Measurements from ENCODE around the gene PPM1D. TPM values are rescaled to one million over a fixed set of nuclear protein-coding genes. Genes with fewer than 3 reads are reported as not detected.

Gene PPM1D
- total and polyA plus RNA-seq, 2 donors (not counting 1 experiment from before 2014, with no cell fraction given) = 6.5 to 27.2 TPM

- POLR2A ChIA-PET = no interaction called here
- DNase-seq (no peak), ATAC-seq (ENCODE audit: low read depth) (no peak)
- Histone ChIP-seq H3K79me2 (ENCODE audit: control insufficient read depth, insufficient read depth, low read length) (no peaks in the 10 kb centered on the region), H3K27me3 (replicated peaks in 1 of 4; ENCODE audit: control extremely low read depth in 1 of 4, control insufficient read depth in 3 of 4, insufficient read depth in 4 of 4, low read length in 3 of 4) (no peaks in the 10 kb centered on the region), H4K20me1 (ENCODE audit: control insufficient read depth, insufficient read depth, low read length, poor library complexity, severe bottlenecking) (no peaks in the 10 kb centered on the region), H3K36me3 (replicated peaks in 1 of 2; ENCODE audit: control extremely low read depth in 1 of 2, control insufficient read depth in 1 of 2, extremely low read depth in 1 of 2, insufficient read depth in 2 of 2, low read length in 1 of 2) (no peaks in the 10 kb centered on the region), H3K9me3 (ENCODE audit: control extremely low read depth in 1 of 3, control insufficient read depth in 2 of 3, insufficient read depth in 1 of 3, low read length in 2 of 3) (no peaks in the 10 kb centered on the region), H3K4me3 (ENCODE audit: control extremely low read depth in 1 of 5, extremely low read depth in 1 of 5, insufficient read depth in 1 of 5, low read depth in 2 of 5, low read length in 4 of 5) (peak overlapping the region in 1 of 5 experiments; percentile 11), H2AFZ (ENCODE audit: insufficient read depth, low read depth, low read length, poor library complexity, severe bottlenecking) (peak overlapping the region; percentile 39), H3K4me2 (replicated peaks; ENCODE audit: low read depth, low read length, poor library complexity, severe bottlenecking) (peak overlapping the region; percentile 25), H3K27ac (ENCODE audit: low read length in 2 of 2) (no peak overlapping the region), H3K4me1 (ENCODE audit: control insufficient read depth in 2 of 2, insufficient read depth in 2 of 2, low read length in 2 of 2) (peaks cover 0 to 4% of the 10 kb centered on the region in 2 donors), H3K9ac (ENCODE audit: low read length) (no peak overlapping the region)
- CTCF ChIA-PET = interaction anchor here (0.5 to 3.3 kb wide), 5 partner anchors 13 to 61 kb away, joined by 3 to 16 read pairs (median 3); no protein-coding TSS in a partner anchor
- WGBS (ENCODE audit: insufficient coverage) = 0% methylated on average over 3 of the region's 7 CpGs
- Mint-ChIP-seq H3K27me3 (peaks cover 16% of the 10 kb centered on the region), H3K4me3 (peak overlapping the region; percentile 46), H3K9me3 (ENCODE audit: insufficient read depth) (no peaks in the 10 kb centered on the region), H3K27ac (no peak overlapping the region), H3K4me1 (peaks cover 4% of the 10 kb centered on the region)
- TF ChIP-seq EZH2 (IDR thresholded peaks at IDR 0.05; ENCODE audit: borderline replicate concordance, insufficient read depth, low read depth, low read length, poor library complexity, severe bottlenecking) = no peak
- intact Hi-C loops (cut with micrococcal nuclease) = no loop called here
These were observed 22.7 kb upstream of the PPM1D start for GRCh38 chr17:60577147-60577915.

- DNase-seq = no peak
- ATAC-seq (ENCODE audit: low read depth) = no peak
- no peak overlapping the region for H3K4me3 ChIP-seq (ENCODE audit: control extremely low read depth in 1 of 5, extremely low read depth in 1 of 5, insufficient read depth in 1 of 5, low read depth in 2 of 5, low read length in 4 of 5)
- no peak overlapping the region for H3K9ac ChIP-seq (ENCODE audit: low read length)
- intact Hi-C loops (cut with micrococcal nuclease) = no loop called here
- H3K27ac ChIP-seq (ENCODE audit: low read length in 2 of 2) = no peak overlapping the region
- Mint-ChIP-seq H3K27me3 (peaks cover 10% of the 10 kb centered on the region), H3K9me3 (ENCODE audit: insufficient read depth) (no peaks in the 10 kb centered on the region), H3K4me1 (peaks cover 4% of the 10 kb centered on the region), H3K4me3 (no peak overlapping the region), H3K27ac (no peak overlapping the region)
- WGBS (ENCODE audit: insufficient coverage) = no CpG with 5 or more reads among the region's 2 CpGs
- H3K27me3 ChIP-seq (replicated peaks in 1 of 4; ENCODE audit: control extremely low read depth in 1 of 4, control insufficient read depth in 3 of 4, insufficient read depth in 4 of 4, low read length in 3 of 4) = no peaks in the 10 kb centered on the region
- H3K9me3 ChIP-seq (ENCODE audit: control extremely low read depth in 1 of 3, control insufficient read depth in 2 of 3, insufficient read depth in 1 of 3, low read length in 2 of 3) = no peaks in the 10 kb centered on the region
- H3K4me2 ChIP-seq (replicated peaks; ENCODE audit: low read depth, low read length, poor library complexity, severe bottlenecking) = no peak overlapping the region
- no peaks in the 10 kb centered on the region for H3K79me2 ChIP-seq (ENCODE audit: control insufficient read depth, insufficient read depth, low read length)
- no peaks in the 10 kb centered on the region for H4K20me1 ChIP-seq (ENCODE audit: control insufficient read depth, insufficient read depth, low read length, poor library complexity, severe bottlenecking)
- TF ChIP-seq CTCF (IDR thresholded peaks at IDR 0.05) = no peak
- TF ChIP-seq EZH2 (IDR thresholded peaks at IDR 0.05; ENCODE audit: borderline replicate concordance, insufficient read depth, low read depth, low read length, poor library complexity, severe bottlenecking) = no peak
- POLR2A ChIA-PET = no interaction called here
- CTCF ChIA-PET = interaction anchor here (3.3 kb wide), 1 partner anchor 59 kb away, joined by 16 read pairs; no protein-coding TSS in a partner anchor
- H3K36me3 ChIP-seq (replicated peaks in 1 of 2; ENCODE audit: control extremely low read depth in 1 of 2, control insufficient read depth in 1 of 2, extremely low read depth in 1 of 2, insufficient read depth in 2 of 2, low read length in 1 of 2) = no peaks in the 10 kb centered on the region
- no peak overlapping the region for H2AFZ ChIP-seq (ENCODE audit: insufficient read depth, low read depth, low read length, poor library complexity, severe bottlenecking)
- peaks cover 0 to 4% of the 10 kb centered on the region in 2 donors for H3K4me1 ChIP-seq (ENCODE audit: control insufficient read depth in 2 of 2, insufficient read depth in 2 of 2, low read length in 2 of 2)
These were observed 20.9 kb upstream of the PPM1D start for GRCh38 chr17:60579090-60579489.
